ENCODE measurements around the gene SPHK1.

GRCh38 chr17:76359375-76359774 is 25.0 kb upstream of the SPHK1 start:
- TF ChIP-seq POLR2A (IDR thresholded peaks at IDR 0.05; ENCODE audit: low read length), result no peak
- TF ChIP-seq GATA1 (IDR thresholded peaks at IDR 0.05; ENCODE audit: low read depth, low read length), result no peak
